K562 (cell line): Measurements from ENCODE around the gene EMC9. TPM values are rescaled to one million over a fixed set of nuclear protein-coding genes. Genes with fewer than 3 reads are reported as not detected.

Experiments used
- CCAR2 ChIP-seq: fragments of 200-400 bp; formaldehyde crosslinking; IDR thresholded peaks from 2 replicates; pipeline ENCODE4 v1.6.1; 2017; ENCODE audit warnings: mild to moderate bottlenecking, low read depth, low read length
- E2F3 ChIP-seq: fragments of 250-450 bp; sonication (Bioruptor Pico); IDR thresholded peaks from 2 replicates; pipeline ENCODE4 v1.4.0; 2020; ENCODE audit warnings: mild to moderate bottlenecking
- EGR1 ChIP-seq: fragments of 450-650 bp; conservative IDR thresholded peaks from 2 replicates; pipeline ENCODE4 v1.6.1; 2017; ENCODE audit warnings: mild to moderate bottlenecking
- HIVEP1 ChIP-seq: fragments of 250-450 bp; sonication (Bioruptor Pico); IDR thresholded peaks from 2 replicates; pipeline ENCODE4 v1.4.0; 2020; ENCODE audit warnings: mild to moderate bottlenecking
- HLTF ChIP-seq: fragments of 450-650 bp; IDR thresholded peaks from 2 replicates; pipeline ENCODE4 v1.6.1; 2016
- JUND ChIP-seq, 2 experiments: IDR thresholded peaks; 2 replicates in 1 of 2; 3 replicates in 1 of 2; pipeline ENCODE4 v1.6.1; 2011; ENCODE audit warnings: borderline replicate concordance in 2 of 2, low read depth in 2 of 2, low read length in 2 of 2, improper control_type of control experiment in 1 of 2, missing biosample characterization in 1 of 2, missing genetic modification characterization in 1 of 2, missing genetic modification reagents in 1 of 2
- LCOR ChIP-seq: sonication (generic); formaldehyde crosslinking; IDR thresholded peaks from 2 replicates; pipeline ENCODE4 v1.8.0; 2022; ENCODE audit warnings: mild to moderate bottlenecking, missing genetic modification reagents
- MBD2 ChIP-seq: sonication (generic); IDR thresholded peaks from 2 replicates; pipeline ENCODE4 v1.6.1; 2016; ENCODE audit warnings: low read depth, borderline replicate concordance
- MTF1 ChIP-seq: fragments of 250-450 bp; sonication (Bioruptor Pico); IDR thresholded peaks from 2 replicates; pipeline ENCODE4 v1.9.0; 2021; ENCODE audit warnings: moderate library complexity, mild to moderate bottlenecking, inconsistent platforms, borderline replicate concordance
- MYC ChIP-seq, 2 experiments: fragments of 250-450 bp in 1 of 2; sonication (Bioruptor Pico) in 1 of 2; IDR thresholded peaks; 2 replicates each; pipeline versions ENCODE4 v1.5.1 to v1.6.1; 2012 to 2021; ENCODE audit warnings: low read depth in 2 of 2, borderline replicate concordance in 1 of 2, improper control_type of control experiment in 1 of 2, low read length in 1 of 2, mild to moderate bottlenecking in 1 of 2, moderate library complexity in 1 of 2
- NFE2 ChIP-seq: IDR thresholded peaks from 2 replicates; pipeline ENCODE4 v1.6.1; 2014; ENCODE audit warnings: antibody characterized with exemption, low read depth
- RNF2 ChIP-seq: sonication (generic); IDR thresholded peaks from 2 replicates; pipeline ENCODE4 v1.6.1; 2016
- SRSF3 ChIP-seq: fragments of 200-400 bp; formaldehyde crosslinking; IDR thresholded peaks from 2 replicates; pipeline ENCODE4 v1.6.1; 2016; ENCODE audit warnings: mild to moderate bottlenecking, low read length, moderate library complexity; ENCODE audit not compliant: insufficient read depth
- ZBTB33 ChIP-seq: sonication (generic); formaldehyde crosslinking; IDR thresholded peaks from 2 replicates; pipeline ENCODE4 v1.8.1; 2023; ENCODE audit warnings: mild to moderate bottlenecking, missing genetic modification reagents
- ZKSCAN3 ChIP-seq: fragments of 250-450 bp; sonication (Bioruptor Pico); IDR thresholded peaks from 2 replicates; pipeline ENCODE4 v1.4.0; 2020
- ZNF445 ChIP-seq: fragments of 250-450 bp; sonication (Bioruptor Pico); IDR thresholded peaks from 2 replicates; pipeline ENCODE4 v1.4.0; 2020; ENCODE audit warnings: low read depth, mild to moderate bottlenecking, moderate library complexity
- ZNF609 ChIP-seq: sonication (generic); formaldehyde crosslinking; IDR thresholded peaks from 2 replicates; pipeline ENCODE4 v1.8.1; 2023; ENCODE audit warnings: missing genetic modification reagents, mild to moderate bottlenecking, borderline replicate concordance
- polyA plus RNA-seq, 8 experiments: library from polyadenylated mRNA; depleted of rRNA in 4 of 8; stranded (reverse) in 5 of 8; unstranded in 3 of 8; fragments of >200 nt; fragmentation: Nextera tagmentation in 2 of 8; fragmentation: Illumina TruSeq in 1 of 8; extraction: Ambion mirVana in 2 of 8; extraction: Trizol in 1 of 8; gene quantifications; 2 replicates each; pipeline versions ENCODE4 v1.2.1 to v1.2.3, GENCODE V29; 2011 to 2014; ENCODE audit warnings: inconsistent platforms in 1 of 8, missing spikeins in 1 of 8
- total RNA-seq, 7 experiments: library from RNA; depleted of rRNA in 6 of 7; stranded (reverse); fragments of >200 nt in 6 of 7; fragmentation: Illumina TruSeq in 2 of 7; extraction: Trizol in 2 of 7; gene quantifications; 2 replicates each; pipeline versions ENCODE4 v1.2.1 to v1.2.3, GENCODE V29; 2011 to 2021; ENCODE audit warnings: low replicate concordance in 1 of 7
- TF ChIP-seq, protein P1 (sequence below): fragments of 450-650 bp; IDR thresholded peaks from 2 replicates; pipeline ENCODE4 v1.6.1; 2016; ENCODE audit warnings: antibody characterized with exemption

EMC9 gene
- total and polyA plus RNA-seq, 9 of the 15 experiments (the other 6 are each of a cell fraction or from before 2014, with no cell fraction given), result 3.1 to 13.2 (median 7.8) TPM

DNA sequence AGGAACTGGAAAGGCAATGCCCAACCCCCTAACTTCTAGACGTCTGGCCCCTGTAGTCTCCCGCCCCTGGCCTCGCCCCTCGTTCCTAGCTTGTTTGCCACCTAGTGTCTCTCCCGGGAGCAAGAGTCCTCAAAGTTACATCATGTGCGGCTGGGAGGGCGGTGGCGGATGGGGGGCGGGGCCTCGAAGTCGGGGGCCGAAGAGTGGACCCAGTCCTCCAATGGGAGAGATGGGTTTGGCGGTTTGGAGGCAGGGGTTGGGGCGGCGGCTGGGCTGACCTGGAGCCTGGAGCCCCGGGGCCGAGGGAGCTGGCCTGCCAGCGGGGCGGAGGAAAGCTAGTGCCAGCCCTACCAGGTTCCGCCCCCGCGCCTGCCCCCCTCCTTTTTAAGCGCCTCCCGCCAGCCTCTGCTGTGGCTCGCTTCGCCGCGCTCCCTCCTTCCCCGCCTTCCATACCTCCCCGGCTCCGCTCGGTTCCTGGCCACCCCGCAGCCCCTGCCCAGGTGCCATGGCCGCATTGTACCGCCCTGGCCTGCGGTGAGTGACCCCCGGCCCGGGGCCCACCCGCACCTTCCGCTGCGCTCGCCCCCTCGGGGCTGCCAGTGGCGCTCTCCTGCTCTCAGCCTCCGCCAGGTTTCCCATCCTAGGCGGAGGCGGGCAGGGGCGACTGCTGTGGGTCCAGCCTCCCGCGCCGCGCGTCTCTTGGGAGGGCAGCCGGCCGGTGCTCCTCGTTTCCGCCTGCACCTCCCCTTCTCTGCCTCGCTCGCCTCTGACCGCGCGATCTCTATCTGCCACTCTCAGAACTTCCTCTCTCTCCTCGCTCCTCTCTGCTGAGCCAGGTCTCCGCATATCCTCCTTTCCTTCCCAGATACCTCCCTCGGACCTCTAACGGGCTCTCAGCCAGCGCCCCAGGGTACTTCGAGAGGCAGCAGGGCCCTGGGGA is 47.2 kb downstream of the EMC9 start, which contains the start of gene PCK2 (continued):
- TF ChIP-seq MTF1 (CRISPR knock-in tag) (no peak), HIVEP1 (no peak), JUND (IDR thresholded peaks at IDR 0.05; ENCODE audit: borderline replicate concordance, low read depth, low read length) (peak; percentile 17; the same call in 1 of the 2 replicates), JUND (tag; IDR thresholded peaks at IDR 0.05; ENCODE audit: borderline replicate concordance, low read depth, low read length) (peak; percentile 55; the same call in 1 of the 3 replicates), SRSF3 (0 out of 2 replicates have a peak, but pooled peaks have one; percentile 69), ZNF445 (no peak), RNF2 (0 out of 2 replicates have a peak, but pooled peaks have one; percentile 37), ZKSCAN3 (no peak), ZBTB33 (CRISPR knock-in tag) (0 out of 2 replicates have a peak, but pooled peaks have one; percentile 14), ZNF609 (CRISPR knock-in tag) (no peak), HLTF (peak; percentile 53; the same call in 1 of the 2 replicates), CCAR2 (no peak), MYC (IDR thresholded peaks at IDR 0.05; ENCODE audit: low read depth, low read length) (peak; percentile 88), MYC (CRISPR knock-in tag; IDR thresholded peaks at IDR 0.05; ENCODE audit: borderline replicate concordance, low read depth) (peak; percentile 77; the same call in 1 of the 2 replicates), MBD2 (0 out of 2 replicates have a peak, but pooled peaks have one; percentile 26), LCOR (CRISPR knock-in tag) (peak; percentile 82; the same call in 1 of the 2 replicates), EGR1 (peak; percentile 85), E2F3 (peak; percentile 14; the same call in 1 of the 2 replicates), NFE2 (no peak)
- TF ChIP-seq, protein P1, sequence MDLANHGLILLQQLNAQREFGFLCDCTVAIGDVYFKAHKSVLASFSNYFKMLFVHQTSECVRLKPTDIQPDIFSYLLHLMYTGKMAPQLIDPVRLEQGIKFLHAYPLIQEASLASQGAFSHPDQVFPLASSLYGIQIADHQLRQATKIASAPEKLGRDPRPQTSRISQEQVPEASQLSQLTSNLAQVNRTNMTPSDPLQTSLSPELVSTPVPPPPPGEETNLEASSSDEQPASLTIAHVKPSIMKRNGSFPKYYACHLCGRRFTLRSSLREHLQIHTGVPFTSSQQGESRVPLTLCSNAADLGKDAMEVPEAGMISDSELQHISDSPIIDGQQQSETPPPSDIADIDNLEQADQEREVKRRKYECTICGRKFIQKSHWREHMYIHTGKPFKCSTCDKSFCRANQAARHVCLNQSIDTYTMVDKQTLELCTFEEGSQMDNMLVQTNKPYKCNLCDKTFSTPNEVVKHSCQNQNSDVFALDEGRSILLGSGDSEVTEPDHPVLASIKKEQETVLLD, result no peak
